ENCODE data around the gene B4GALNT4.
"Not testable (repeated sequence)": the region's sequence is repeated elsewhere in the genome, so short reads cannot be mapped to it uniquely, and the experiment has no call there.

B4GALNT4 gene

DNA sequence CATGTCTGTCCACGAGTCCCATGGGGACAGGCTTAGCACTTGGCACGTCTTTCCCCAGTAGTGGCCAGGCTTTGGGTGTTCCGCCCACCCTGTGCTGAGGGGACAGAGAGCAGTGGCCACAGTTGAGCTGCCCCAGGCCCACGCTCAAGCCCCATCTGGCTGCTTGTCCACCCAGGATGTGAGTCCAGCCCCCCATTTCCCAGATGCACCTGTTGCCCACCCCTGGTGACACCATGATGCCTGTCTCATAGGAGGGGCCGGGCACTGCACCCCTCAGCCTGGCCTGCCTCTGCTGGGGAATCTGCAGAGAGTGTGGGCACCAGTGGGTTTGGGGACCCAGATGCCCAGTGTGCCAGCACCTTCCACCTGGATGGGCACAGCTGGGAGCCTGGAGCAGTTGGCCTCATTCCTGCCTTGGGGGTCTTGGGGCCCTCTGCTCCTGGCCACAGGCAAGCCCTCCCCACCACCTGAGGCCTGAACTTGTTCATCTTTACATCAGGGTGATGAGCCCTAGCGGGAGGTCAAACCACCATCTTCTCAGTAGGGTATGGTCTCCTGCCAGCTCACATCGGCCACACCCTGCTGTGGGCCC, 39.8 kb downstream of the B4GALNT4 start:
- no peak for DNase-seq

DNA sequence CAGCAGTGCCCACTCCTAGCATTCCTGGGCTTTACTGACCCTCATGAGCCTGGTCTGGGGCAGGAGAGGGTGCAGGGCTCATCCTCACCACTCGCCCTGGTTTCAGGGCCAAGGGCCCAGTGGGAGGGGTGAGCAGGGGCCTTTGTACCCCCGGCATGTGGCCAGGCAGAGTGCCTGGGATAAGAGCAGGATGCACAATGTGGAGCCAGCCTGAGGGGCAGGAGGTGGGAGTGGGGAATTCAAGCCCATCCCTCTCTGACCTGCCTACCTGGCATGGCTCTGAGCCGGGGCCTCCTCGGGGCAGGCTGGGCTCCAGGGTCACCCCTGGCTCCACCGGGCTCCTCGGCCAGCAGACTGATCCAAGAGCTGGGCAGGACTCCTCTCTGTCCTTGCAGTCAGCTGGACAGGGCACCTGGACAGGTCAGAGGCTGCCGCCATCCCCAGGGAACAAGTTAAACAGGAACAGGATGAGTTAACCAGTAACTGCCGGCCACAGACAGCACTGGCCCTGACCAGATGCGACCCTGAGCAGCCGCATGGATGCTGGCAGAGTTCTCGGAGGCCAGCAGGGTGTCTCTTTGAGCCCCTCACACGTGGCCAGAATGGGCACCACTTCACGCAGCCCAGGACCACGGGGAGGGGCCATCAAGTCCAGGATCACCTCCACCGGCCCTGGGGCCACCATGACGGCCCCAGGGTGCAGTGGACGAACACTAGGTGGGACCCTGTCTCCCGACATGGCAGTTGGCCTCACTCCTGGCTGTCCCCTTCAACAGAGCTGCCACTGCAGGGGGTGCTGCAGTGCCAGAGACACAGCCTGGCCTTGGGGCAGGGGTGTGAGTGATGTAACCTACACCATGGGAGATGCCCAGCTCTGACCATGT, 40.5 kb downstream of the B4GALNT4 start:
- DNase-seq = no peak

DNA sequence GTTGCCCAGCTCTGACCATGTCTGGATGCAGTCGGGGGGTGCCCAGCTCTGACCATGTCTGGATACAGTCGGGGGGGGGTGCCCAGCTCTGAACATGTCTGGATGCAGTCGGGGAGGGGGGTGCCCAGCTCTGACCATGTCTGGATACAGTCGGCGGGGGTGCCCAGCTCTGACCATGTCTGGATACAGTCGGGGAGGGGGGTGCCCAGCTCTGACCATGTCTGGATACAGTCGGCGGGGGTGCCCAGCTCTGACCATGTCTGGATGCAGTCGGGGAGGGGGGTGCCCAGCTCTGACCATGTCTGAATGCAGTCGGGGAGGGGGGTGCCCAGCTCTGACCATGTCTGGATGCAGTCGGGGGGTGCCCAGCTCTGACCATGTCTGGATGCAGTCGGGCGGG, 41.4 kb downstream of the B4GALNT4 start:
- DNase-seq = not testable (repeated sequence)

DNA sequence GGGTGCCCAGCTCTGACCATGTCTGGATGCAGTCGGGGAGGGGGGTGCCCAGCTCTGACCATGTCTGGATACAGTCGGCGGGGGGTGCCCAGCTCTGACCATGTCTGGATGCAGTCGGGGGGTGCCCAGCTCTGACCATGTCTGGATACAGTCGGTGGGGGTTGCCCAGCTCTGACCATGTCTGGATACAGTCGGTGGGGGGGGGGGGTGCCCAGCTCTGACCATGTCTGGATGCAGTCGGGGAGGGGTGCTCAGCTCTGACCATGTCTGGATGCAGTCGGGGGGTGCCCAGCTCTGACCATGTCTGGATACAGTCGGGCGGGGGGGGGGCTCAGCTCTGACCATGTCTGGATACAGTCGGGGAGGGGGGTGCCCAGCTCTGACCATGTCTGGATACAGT, 42.2 kb downstream of the B4GALNT4 start:
- not testable (repeated sequence) for DNase-seq

DNA sequence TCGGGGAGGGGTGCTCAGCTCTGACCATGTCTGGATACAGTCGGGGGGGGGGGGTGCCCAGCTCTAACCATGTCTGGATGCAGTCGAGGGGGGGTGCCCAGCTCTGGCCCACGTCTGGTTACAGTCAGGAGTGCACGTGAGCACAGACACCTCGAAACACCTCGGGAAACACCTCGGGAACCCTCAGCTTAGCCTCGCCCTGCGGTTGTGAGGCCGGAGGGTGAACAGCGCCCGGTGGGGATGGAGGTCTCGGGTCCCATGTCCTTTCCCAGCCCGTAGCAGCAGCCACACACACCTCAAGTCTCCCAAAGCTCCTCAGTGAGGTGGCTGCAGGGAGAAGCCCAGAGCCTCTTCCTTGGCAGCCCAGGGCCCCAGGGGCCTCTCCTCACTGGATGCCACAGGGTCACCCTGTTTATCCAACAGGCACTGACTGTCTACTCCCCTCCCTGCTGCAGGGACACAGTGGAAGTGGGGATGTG, 43.4 kb downstream of the B4GALNT4 start:
- DNase-seq = no peak

DNA sequence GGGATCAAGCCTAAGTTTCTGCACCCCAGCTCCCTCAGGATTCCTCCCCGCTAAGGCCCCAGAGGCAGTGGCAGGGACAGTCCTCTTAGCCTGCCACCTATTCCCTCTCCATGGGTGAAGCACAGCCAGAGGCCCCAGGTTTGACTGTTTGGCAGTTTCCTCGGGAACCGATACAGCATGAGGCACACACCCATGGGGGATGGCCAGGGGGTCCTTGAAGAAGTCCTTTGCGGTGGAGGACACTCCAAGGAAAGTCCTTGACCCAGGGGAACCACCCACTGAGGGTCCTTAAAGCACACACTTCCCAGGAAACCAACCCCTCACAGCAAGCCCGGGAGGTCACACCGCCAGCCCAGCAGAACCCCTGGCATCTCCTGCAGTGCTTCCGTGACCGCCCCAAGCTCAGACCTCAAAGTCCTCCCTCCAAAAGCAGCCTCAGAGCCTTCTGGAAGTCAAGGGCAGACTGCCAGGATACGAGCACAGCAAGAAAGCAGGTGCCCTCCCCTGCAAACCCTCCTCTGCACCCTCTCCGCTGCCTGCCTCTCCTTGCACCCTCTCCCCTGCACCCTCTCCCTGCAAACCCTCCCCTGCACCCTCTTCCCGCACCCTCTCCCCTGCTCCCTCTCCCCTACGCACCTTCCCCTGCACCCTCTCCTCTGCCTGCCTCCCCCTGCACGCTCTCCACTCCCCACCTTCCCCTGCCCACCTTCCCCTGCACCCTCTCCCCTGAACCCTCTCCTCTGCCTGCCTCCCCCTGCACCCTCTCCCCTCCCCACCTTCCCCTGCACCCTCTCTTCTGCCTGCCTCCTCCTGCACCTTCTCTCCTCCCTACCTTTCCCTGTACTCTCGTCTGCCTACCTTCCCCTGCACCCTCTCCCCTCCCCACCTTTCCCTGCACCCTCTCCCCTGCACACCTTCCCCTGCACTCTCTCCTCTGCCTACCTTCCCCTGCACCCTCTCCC, 44.1 kb downstream of the B4GALNT4 start:
- no peak for DNase-seq

DNA sequence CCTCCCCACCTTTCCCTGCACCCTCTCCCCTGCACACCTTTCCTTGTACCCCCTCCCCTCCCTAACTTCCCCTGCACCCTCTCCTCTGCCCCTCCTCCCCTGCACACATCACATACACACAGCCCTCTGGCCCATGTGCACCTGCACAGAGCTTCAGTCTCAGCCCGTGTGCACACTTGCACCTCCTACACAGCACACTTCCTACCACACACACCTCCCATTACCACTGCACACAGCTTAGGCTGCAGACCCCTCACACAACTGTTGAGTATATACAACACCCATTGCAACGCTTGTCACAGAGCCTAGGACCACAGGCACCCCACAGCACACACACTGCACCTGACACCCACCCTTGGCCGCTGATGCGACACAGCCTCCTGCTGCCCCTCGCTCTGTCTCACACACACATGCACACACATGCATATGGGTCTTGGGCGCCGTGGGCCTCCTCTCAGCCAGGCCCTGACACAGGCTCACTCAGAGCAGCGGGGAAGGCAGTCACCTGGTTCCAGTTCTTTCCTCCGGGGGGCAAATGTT, 45.1 kb downstream of the B4GALNT4 start:
- no peak for DNase-seq

DNA sequence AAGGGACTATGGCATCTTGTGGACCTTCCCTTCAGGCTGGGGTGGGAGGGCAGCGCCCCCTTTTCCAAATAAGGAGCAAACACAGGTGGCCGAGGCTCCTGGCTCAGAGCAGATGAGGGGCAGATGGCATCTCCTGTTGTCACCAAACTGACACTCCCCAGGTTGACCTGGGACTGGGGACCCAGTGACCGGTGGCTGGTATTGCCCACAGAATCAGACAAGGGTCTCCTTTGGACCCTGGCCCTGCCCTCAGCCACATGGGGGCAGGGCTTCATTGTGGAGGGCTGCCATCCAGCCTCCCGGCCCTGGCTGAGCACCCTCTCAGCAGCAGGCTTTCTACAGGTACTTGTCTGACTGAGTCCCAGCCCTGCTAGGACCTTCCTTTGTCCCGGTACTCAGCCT, 46.3 kb downstream of the B4GALNT4 start:
- no peak for DNase-seq

DNA sequence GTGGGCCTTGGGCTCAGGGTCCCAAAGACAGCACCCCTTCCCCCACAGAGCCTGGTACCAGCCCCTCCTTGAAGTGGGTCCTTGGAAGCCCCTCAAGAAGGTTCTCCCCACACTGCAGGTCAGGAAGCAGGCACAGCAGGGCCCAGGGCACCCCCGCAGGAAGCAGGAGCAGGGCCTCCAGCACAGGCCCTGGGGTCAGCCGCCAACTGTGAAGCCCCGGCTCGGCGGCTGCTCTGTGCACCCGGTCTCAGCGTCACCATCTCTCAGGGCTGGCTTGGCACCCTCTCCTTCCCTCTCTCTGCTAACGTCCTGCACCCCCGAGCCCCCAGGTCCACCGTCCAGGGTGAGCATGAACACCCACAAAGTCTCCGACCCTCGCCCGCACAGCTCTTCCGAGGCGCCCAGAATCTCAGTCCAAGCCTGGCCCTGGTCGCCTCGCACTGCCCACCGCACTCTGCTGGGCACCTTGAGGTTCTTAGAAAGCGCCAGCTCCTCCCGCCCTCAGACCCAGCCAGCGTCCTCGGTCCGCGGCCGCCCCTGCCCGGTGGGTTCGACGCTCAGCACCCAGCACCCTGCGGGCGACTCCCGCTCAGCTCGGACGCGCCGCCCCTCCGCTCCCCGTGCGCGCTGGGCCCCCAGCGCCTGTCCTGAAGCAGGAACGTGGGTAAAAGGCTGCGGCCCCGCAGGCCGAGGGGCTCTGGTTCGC, 46.9 kb downstream of the B4GALNT4 start:
- DNase-seq = no peak

DNA sequence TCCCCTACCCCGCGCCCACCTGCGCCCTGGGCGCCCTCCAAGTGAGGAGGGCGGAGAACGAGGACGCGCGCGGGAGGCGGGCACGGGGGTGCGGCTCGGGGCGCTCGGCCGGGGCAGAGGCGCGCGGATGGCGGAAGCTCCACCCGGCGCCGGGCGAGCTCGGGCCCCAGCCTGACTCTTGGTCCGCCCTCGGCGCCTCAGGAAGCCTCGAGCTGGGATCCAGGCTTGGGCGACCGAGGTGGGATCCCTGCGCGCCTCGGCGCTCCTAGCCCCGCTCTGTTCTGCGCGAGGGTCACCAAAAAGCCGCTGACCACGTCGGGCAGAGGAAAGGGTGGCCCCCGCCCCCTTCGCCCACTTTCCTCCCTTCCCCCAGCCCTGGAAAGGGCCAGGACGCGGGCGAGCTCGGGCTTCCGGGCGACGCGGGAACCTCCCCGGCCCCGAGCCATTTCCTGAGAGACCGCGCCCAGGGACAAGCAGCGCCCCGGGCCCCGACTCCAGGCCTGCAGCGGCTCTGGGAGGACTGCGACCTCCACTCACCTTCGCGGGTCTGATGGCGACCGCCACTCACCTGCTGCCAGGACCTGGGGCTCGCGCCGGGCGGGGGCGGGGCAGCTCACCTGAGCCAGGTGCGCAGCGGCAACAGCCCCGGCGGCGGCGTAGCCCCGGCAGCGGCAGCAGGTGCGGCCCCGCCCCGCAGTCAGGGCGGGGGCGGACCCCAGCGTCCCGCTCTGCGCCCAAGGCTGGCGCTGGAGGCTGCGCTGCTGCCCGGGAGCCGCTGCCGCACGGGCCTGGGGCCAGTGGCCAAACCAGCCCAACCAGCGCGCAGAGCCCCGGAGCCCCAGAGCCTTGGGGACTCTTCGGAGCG, 47.7 kb downstream of the B4GALNT4 start:
- no peak for DNase-seq

DNA sequence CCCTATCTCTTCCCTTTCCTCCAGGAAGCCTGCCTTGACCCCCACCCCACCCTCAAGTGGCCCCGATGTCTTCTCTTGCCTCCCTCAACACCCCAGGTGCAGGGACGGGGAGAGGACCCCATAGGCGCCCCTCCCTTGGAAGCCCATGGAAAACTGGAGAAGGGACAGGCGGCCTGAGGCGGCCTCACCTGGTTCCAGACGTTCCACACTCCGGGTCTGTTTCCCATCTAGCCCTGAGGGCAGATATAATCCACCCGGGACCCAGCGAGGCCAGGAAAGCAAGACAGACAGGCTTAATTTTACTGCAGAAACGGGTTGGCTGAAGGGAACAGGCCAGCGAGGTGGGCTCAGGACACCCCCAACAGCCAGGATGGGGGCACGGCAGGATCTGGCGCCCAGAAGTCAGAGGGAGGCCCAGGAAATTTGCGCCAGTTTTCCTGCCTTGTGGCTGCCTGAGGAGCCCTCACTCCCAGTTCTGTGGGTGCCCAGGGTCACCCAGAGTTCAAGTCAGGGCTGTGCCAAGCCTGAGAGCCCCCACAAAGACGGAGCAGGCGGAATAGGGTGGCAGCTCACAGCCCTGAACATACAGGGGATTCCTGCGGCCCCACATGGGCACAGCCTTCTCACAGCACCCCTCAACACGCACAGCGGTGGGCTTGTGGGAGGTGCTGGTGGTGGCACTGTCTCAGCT, 48.5 kb downstream of the B4GALNT4 start:
- DNase-seq = no peak

DNA sequence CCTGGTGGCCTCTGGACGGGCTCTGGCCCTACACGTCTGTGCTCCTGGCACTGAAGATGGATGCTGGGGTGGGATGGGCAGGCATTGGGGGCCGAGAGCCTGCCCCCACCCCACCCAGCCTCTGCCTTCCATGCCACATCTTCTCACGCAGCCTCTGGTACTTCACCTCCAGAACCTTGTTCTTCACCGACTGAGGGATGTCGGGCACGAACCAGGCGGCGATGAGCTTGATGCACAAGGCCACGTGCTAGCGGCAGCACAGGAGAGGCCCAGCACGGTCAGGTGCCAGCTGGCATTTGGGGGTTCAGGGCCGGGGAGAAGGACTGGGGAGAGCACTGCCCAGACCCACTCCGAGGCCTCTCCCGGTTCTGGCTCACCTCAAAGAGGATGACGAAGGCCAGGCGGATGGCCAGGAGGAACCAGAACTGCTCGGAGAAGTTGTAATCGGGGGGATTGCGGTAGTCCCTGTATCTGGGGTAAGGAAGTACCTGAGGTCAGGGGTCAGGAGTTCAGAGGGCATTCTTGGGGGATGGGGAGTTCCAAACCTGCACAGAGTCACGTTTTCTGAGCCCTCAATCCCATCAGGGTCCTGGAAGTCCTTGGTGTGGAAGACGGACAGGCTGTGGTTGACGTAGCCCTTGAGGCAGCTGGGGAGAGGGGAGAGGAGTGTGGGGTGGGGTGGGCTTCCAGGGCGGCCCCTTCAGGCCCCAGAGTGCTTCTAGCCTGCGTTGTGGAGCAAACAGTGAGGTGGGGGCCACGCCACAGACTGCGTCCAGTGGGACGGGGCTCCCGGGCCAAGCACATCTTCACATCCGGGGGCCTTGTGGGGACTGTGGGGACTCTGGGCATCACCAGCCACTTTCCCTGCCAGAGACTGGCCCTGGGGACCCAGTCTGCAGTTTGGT, 49.3 kb downstream of the B4GALNT4 start:
- DNase-seq = no peak

DNA sequence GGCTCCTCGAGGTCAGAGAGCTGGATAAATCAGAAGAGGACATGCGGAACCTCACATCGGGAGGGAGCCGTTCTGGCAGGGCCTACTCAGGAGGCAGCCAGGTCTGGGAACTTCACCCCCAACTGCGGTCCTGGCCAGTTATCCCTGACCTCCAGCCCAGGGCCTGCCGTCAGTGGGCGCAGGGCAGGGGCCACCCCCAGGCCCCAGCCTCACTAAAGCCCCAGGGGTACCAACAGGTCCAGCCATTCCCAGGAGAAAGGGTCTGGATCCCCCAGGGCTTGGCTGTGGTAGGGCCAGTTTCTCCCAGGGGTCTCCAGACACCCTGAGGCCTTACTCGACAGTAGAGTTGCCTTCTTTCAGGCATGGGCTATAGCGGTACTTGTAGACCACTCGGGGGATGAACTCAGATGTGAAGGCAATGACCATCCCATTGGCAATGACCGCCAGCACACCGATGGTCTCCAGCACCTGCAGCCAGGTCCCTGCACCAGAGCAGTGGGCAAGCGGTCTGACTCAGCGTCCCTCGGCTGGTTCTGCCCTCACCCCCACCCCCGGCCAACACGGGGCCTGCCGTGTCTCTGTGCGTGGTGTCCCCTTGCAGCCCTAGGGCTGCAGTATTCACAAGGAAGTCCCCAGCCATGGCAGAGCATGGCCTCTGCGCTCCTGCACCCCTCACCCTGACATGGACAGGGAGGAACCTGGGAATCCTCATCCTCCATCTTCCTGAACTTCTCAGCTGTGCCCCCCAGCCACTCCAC, 50.1 kb downstream of the B4GALNT4 start:
- DNase-seq = no peak

DNA sequence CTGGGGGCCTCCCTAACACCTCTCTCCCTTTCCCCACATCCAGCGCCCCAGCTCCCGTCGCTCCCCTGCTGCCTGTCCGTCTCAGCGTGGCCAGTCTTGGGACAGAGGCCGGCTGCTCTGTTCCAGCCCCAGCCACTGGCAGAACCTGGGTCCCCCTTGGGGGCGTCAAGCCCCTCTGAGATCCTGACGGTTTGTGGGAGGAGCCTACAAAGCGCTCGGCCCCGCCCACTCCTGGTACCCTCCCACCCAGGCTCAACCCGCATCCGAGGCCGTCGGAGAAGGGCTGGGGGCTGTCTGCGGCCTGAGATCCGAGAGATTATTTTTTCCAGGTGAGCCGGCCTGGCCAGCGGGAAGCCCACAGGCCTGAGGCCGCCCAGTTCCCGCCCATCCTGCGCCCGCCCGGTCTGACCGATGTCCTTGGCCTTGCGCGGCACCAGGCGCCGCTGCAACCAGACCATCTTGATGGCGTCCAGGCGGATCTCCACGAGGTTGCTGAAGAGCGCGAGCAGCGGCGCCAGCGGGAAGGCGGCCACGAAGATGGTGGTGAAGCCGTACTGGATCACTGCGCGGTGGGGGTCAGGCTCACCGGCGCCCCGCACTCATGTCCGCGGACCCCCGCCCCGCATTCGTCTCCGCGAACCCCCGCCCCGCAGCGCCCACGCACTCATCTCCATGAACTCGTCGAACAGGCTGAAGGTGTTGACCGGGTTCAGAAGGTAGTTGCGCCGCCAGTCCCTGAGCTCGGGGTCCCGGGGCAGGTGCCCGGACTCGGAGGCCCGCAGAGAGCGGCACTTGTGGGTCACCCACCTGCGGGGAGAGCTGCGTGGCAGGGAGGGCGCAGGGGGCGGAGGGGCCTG, 51.0 kb downstream of the B4GALNT4 start:
- no peak for DNase-seq

DNA sequence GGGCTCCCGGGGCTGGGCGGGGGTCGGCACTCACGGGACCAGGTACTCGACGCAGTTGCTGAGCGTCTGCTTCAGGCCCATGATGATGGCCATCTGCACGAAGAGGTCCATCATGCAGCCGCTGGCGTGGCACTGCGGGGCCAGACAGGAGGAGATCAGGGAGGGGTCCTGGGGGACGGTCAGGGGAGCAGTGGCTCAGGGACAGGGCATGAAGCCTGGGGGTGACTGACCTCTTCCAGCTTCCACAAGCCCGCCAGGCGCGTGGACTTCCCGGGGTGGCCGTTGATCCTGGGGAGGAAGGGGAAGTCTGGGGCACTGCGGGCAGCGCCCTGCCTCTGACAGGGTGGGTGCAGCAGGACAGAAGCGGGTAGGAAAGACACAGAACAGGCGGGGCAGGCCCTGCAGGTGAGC, 51.6 kb downstream of the B4GALNT4 start:
- DNase-seq = no peak

DNA sequence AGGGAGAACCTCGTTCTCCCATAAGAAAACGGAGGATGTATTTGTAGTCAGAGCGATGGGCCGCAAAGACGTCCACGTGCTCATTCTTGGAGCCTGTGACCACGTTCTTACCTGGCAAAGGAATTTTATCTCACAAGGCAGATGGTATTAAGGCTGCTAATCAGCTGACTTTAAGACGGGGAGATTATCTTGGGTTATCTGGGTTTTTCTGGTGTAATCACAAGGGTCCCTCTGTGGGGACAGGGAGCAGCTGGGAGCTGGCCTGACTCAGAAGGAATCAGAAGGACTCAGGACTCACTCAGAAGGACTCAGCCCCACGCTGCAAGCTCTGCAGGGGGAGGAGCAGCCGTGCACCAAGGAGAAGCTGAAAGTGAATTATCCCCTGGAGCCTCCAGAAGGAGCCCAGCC, 53.0 kb downstream of the B4GALNT4 start:
- no peak for DNase-seq

DNA sequence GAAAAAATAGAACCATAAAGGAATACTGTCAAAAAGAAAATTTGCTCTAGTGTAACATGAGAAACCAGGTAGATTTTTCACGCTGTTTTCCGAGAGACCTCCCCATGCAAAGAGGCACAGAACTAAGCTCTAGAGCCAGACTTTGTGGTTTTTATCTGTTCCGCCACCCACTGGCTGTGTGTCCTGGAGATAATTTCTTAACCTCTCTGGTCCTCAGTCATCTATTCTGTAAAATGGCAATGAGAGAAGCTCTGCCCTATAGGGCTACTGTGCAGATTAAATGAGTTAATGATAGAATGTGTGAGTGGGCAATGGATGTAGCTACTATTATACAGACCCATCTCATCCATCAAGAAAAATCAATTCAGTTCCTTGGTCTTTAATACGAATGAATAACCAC, 54.9 kb downstream of the B4GALNT4 start:
- DNase-seq = no peak

DNA sequence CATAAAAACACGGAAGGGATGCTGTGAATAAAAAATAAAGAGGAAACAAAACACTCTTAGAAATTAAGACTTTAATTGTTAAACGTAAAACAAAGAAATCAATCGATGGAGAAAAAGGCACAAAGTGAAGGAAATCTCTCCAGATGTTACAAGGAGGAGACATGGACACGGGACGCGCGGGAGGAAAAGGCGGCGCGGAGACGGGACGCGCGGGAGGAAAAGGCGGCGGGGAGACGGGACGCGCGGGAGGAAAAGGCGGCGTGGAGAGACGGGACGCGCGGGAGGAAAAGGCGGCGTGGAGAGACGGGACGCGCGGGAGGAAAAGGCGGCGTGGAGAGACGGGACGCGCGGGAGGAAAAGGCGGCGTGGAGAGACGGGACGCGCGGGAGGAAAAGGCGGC, 55.5 kb downstream of the B4GALNT4 start:
- not testable (repeated sequence) for DNase-seq

Data from DMS79 (cell line).